GM23248 (cell line): Measurements from ENCODE around the gene PPP2R2B.

Source experiments
- EZH2 ChIP-seq: fragments of 200-600 bp; sonication (generic); IDR thresholded peaks from 2 replicates; pipeline ENCODE4 v1.6.1; 2018; ENCODE audit warnings: antibody characterized with exemption, mild to moderate bottlenecking; ENCODE audit not compliant: insufficient read depth, poor library complexity, severe bottlenecking
- EZH2phosphoT487 ChIP-seq: fragments of 200-600 bp; sonication (generic); IDR thresholded peaks from 2 replicates; pipeline ENCODE4 v1.6.1; 2018; ENCODE audit warnings: antibody characterized with exemption, moderate library complexity, mild to moderate bottlenecking, low read depth; ENCODE audit not compliant: insufficient read depth

DNA sequence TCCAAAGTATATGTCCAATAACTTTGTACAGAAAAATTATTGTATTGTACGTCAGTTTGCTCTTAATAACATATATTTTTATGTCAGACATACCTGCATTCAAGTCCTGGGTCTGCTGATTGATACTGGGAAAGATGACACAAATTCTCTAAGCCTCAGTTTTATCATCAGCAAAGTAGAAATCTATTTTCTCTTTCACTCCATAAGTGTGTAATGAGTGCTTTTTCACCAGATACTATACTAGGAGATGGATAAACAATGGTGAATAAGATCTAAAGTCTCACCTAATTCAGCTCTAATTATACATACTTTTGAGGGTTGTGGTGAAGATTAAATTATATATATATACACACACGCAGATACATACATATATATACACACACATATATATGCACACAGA, 12.3 kb downstream of the PPP2R2B start:
- TF ChIP-seq EZH2, result no peak
- no peak for TF ChIP-seq EZH2phosphoT487
